HG02798 (cell line): ENCODE results near the gene IQSEC3.

Experiments used
- ATAC-seq: cut with Tn5 transposase; IDR thresholded peaks from one replicate; pipeline ENCODE4 v1.9.1; 2021; ENCODE audit warnings: mild to moderate bottlenecking; ENCODE audit not compliant: unreplicated experiment, poor library complexity

The IQSEC3 gene

DNA sequence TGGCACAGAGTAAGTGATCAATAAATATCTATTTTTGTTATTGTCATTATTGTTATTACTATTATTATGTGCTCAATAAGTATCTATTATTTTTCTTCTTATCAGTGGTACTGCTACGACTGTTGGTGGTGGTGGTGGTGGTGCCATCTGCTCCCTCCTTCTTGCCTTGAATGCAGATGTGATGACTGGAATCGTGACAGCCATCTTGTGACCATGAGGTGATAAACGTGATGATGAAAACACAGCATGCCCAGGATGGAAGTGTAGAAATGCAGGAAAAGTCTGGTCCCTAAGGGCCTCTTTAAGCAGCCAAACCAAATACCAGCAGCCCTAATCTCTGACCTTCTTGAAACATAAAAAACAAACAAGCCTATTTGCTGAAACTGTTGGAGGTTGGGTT is 125.0 kb downstream of the IQSEC3 start:
- ATAC-seq = no peak

DNA sequence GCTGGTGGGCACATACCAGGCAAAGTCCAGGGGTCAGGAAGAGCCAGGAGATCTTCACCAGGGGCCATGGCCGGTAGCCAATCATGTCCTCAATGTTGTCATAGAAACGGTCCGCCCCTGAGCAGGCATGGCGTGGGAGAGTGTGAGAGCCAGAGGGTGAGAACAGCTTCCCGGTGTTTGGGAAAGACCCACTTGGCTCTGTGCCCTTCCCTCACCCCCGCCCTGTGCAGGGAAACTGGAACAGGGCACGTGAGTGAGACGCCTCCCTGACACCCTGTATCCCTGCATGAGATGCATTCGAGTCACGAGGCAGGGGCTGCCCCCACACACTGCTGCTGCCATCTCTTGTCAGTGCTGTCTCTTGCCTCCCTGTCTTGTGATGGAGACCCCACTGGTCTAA is 126.7 kb downstream of the IQSEC3 start:
- ATAC-seq = no peak

DNA sequence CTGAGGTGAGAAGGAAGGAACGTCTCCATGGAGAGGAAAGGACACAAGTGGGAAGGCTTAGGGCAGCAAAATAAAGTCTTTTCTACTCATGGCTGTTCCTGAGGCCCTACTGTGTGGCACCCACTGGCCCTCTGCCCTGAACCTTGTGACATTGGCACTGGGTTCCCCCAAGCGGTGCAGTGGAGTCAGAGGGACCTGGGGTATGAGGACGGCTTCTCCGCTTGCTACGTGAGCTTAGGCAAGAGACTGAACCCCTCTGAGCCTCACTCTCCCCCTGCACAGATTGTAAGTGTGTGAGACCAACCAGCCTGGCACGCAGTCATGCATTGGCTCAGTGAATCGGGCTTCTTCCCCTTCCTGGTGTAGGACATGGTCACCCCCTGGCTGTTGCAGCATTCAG is 127.7 kb downstream of the IQSEC3 start:
- no peak for ATAC-seq

- no peak for ATAC-seq
Observed at GRCh38 chr12:195156-195555, 128.6 kb downstream of the IQSEC3 start.

GRCh38 chr12:195951-196350 is 129.4 kb downstream of the IQSEC3 start:
- ATAC-seq = no peak

DNA sequence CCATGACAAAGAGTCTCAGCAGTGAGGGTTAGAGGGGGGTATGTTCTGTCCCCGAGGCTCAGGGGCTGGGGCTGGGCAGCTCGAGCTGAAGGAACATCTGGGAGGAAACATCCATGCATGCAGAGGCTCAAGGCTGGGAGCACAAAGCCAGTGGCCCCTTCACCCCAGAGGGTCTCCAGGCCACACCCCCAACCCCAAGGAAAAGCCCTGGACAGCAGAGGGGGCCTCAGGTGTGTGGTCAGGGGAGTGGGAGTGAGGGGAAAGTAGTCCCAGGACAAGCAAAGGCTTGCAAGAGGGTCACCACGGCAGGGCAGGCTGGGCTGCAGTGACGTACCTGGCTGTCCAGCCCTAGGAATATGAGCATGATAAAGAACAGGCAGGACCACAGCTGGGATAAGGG is 129.9 kb downstream of the IQSEC3 start:
- ATAC-seq = no peak

DNA sequence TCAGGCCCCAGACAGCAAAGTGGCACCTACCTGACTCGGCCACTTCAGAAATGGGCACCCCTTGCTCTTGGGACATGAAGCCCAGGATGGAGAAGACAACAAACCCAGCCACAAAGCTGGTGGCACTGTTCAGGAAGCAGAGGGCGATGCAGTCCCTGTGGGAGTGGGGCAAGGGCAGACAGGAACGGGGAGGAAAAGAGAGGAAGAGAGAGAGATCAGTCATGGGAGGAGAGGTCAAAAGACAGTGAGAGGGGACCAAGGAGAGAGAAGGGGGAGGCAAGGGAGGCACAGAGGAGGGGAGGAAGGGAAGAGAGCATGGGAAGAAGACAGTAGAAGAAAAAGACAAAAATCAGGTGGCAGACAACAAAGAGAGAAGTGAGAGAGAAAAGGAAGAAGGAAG is 130.8 kb downstream of the IQSEC3 start:
- no peak for ATAC-seq

- ATAC-seq = no peak
Observed at GRCh38 chr12:197911-198695, 131.5 kb downstream of the IQSEC3 start.

DNA sequence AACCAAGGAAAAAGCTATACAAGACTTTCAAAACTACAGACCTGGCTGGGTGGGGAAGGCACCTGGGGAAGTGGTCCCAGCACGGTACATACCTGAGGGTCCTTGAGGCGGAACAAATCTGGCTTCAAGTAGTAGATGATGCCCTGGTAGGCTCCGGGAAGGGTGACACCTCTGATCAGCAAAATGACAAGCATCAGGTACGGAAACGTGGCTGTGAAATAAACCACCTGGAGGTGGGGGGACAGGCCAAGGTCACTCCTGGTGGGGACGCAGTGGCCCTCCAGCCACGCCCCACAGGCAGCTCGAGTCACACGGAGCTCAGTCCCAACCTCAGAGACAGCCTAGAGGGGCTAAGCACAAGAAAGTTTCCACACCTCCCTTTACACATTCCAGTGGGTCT is 132.1 kb downstream of the IQSEC3 start:
- ATAC-seq = no peak

DNA sequence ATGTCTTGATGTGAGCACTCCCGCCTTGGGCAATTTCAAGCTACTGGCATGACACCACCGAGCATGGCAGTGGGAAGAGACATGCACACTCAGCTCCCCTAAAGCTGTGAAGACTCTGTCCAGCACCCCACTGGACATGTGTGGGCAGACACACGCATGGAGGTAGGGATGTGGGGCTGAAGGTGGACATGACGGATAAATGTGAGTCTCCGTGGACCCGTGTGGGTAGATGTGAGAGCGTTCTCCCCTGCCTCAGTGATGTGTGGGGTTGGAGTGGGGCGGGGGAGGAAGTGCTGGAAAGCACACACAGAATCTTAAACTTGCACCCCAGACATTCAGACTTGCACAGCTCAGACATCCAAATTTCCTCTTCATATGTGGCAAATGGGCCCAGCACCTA is 134.8 kb downstream of the IQSEC3 start:
- no peak for ATAC-seq

DNA sequence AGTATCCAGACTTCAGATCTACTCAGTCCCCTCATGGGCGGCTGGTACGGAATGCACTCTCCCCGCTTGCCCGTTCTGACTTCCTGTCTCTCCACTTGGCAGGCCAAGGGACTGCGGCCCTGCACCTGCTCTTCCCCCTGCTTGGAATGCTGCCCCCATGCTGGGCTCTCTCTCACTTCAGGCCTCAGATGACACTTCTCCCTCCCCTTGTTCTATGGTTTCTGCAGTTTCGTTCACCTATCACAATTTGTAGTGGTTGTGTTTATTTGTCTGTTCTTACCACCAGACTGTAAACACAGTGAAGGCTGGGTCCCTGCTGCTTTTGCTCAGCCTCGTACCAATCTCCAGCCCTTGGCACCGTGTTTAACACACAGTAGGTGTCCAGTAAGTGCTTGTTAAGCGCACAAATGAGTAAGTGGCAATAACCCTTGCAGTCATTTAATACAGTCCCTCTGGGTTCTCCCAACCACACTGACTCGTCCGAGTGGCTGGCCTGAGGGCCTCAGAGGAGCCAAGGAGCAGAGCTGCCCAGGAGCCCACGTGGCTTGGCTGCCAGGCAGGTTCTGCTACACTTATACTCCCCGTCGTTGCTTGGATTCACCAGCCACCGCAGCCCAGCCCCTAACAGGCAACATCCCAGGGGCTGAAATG is 135.6 kb downstream of the IQSEC3 start:
- ATAC-seq = no peak

DNA sequence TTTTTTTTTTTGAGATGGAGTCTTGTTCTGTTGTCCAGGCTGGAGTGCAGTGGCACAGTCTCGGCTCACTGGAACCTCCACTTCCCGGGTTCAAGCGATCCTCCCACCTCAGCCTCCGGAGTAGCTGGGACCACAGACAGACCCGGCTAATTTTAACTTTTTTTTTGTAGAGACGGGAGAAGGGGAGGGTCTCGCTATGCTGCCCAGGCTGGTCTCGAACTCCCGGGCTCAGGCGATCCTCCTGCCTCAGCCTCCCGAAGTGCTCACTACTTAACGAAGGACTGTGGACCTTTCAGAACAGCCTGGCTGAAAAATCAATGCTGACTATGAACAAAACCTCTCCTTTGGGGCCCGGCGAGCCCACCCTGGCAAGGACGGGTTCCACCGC is 136.5 kb downstream of the IQSEC3 start:
- no peak for ATAC-seq

DNA sequence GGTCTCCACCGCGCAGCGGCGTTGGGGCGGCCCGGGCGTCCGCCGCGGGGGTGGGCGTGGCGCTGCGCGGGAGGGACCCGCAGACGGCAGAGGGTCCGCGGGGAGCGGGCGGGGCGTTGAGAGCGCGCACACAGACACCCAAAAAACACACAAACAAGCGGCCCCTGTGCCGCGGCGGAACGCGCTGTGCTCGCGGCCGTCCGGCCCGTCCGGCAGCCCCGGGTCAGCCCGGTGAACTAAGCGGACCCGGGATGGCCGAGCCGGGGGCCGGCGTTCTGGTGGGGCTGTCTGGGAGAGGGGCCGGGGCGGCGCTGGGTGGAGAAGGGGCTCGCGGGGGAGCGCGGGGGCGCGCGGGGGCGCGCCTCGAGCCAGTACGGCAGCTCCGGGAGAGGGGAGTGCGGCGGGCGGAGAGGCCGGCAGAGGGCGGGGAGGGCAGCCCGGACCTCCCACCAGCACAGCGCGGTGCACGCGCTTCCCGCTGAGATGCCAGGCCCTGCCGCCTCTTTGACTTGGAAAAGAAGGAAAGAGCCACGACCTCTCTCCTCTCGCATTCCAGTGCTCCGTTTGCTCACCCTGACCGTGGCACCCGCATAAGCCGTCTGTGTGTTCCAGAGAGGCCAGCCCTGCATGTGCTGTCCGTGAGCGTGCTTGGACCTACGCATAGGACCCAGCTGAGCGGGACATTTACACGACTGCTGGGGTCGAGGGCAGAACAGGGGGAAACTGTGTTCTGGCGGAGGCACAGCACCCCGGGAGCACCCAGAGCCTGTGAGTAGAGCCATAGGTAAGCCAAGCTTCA is 137.1 kb downstream of the IQSEC3 start:
- ATAC-seq = no peak

DNA sequence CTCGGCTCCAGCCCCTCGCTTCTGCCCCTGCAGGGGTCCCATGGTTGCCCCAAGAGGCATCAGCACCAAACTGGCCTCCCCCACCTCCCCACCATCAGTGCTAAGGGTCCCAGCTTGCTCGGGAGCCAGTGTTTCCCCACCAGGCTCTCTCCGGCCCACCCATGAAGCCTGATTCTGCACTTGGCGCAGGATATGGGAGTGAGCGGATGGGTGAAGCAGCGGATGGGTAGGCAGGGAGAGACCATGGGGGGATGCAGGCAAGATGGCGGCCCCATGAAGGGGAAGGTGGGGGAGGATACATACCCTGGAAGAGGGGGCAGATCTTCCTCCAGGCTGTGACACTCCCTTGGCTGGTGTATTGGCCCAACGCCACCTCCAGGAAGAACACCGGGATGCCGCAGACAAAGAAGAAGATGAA is 137.7 kb downstream of the IQSEC3 start:
- no peak for ATAC-seq

- no peak for ATAC-seq
Observed at GRCh38 chr12:205026-205425, 138.5 kb downstream of the IQSEC3 start.

DNA sequence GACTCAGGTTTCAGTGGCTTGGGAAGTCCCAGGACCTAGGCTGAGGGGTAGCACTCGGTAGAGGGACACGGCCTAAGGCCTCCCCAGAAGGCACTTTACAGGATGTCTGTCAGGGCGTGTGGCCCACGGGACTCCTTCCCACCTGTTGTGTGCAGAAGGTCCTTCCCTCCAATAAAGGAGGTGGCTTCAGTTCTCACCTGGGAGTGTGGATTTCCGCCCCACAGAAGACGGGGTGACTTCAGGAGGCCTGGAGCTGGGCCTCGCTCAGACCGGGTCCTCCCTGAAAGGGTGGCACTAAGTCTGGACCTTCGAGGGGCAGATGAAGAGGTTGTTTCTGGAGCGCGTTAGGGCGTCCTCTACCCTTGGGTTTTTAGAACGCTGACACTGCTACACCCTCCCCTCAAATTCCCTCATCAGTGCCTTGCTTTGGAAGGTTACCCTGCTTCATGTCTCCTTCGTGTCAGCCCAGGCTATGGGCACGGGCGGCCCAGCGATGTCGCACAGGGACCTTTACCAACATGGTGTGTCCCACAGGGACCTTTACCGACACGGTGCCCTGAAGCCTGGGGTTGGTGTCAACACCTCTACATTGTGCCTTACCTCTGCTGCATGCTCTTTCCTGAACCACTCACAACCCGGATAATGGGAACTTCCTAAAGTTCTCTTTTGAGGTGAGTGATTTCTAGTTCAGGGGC is 140.3 kb downstream of the IQSEC3 start:
- ATAC-seq = no peak

- no peak for ATAC-seq
Observed at GRCh38 chr12:207804-208203, 141.2 kb downstream of the IQSEC3 start.

DNA sequence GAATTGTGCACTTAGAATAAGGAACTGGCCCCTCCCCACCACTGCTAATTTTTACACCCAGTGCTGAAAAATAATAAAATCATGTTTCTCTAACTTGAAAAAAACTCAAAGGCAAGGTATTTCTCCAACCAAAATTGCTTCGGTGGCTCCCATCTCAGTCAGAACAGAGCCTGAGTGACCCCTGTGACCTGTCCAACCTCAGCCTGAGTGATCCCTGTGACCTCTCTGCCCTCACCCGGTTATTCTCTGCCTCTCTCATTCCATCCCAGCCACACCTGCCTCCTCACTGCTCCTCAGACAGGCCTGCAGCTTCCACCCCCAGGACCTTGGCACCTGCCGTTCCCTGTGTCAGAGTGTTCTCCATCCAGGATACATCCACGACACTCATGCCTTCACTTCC is 142.2 kb downstream of the IQSEC3 start:
- ATAC-seq = no peak

DNA sequence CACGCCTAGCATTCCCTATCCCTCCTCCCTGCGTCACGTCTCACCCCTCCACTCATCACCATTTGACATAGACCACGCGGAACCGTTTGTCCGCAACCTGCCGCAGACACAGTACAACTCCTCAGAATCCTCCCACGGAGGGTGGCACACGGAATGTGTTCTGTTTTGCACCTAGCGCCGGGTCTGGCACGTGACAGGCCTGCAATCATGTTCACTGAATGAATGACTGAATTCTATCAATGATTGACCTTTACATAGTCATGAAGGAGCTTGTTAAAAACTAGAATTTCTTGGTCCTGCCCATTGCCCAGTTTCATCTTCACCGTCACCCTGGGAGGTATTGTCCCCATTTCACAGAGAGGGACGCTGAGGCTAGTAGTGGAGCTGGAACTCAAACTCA is 142.7 kb downstream of the IQSEC3 start:
- ATAC-seq = no peak

- no peak for ATAC-seq
Observed at GRCh38 chr12:209851-210250, 143.3 kb downstream of the IQSEC3 start.
